ENCODE measurements around the gene GPR82. TPM values are rescaled to one million over a fixed set of nuclear protein-coding genes. Genes with fewer than 3 reads are reported as not detected.
A peak's percentile ranks its signal among the peaks of the same experiment; 100 is the strongest.

Gene GPR82
- total RNA-seq, 1 donor from 2014 or later, result 3.4 TPM

- intact Hi-C loops (cut with DNase I), result no loop called here
Observed at GRCh38 chrX:41750716-41751115, 26.7 kb downstream of the GPR82 start.

GRCh38 chrX:41758401-41758800 lies 34.4 kb downstream of the GPR82 start:
- H3K36me3 ChIP-seq, result no peaks in the 10 kb centered on the region
- intact Hi-C loops (cut with DNase I), result no loop called here
- no peak overlapping the region for H3K27ac ChIP-seq
- no peak overlapping the region for H3K4me3 ChIP-seq
- no peak for DNase-seq
- TF ChIP-seq CTCF (IDR thresholded peaks at IDR 0.05), result no peak
- no peak for ATAC-seq
- H3K9me3 ChIP-seq, result no peaks in the 10 kb centered on the region
- no peaks in the 10 kb centered on the region for H3K27me3 ChIP-seq
- H3K4me1 ChIP-seq, result no peaks in the 10 kb centered on the region

More at GRCh38 chrX:41750716-41751115, 26.7 kb downstream of the GPR82 start:
- H3K4me1 ChIP-seq, result no peaks in the 10 kb centered on the region
- H3K36me3 ChIP-seq, result no peaks in the 10 kb centered on the region
- no peak overlapping the region for H3K27ac ChIP-seq
- no peaks in the 10 kb centered on the region for H3K9me3 ChIP-seq
- H3K27me3 ChIP-seq, result no peaks in the 10 kb centered on the region
- no peak overlapping the region for H3K4me3 ChIP-seq
- TF ChIP-seq CTCF (IDR thresholded peaks at IDR 0.05), result no peak
- DNase-seq, result no peak
- ATAC-seq, result no peak

GRCh38 chrX:41759817-41760216 lies 35.8 kb downstream of the GPR82 start:
- DNase-seq, result no peak
- Histone ChIP-seq H3K27ac (no peak overlapping the region), H3K9me3 (no peaks in the 10 kb centered on the region), H3K27me3 (no peaks in the 10 kb centered on the region), H3K4me1 (no peaks in the 10 kb centered on the region), H3K4me3 (no peak overlapping the region), H3K36me3 (no peaks in the 10 kb centered on the region)
- intact Hi-C loops (cut with DNase I), result no loop called here
- ATAC-seq, result no peak
- peak; percentile 43 for TF ChIP-seq CTCF (IDR thresholded peaks at IDR 0.05)

GRCh38 chrX:41761169-41761568 lies 37.2 kb downstream of the GPR82 start:
- no peak for DNase-seq
- Histone ChIP-seq H3K4me3 (no peak overlapping the region), H3K36me3 (no peaks in the 10 kb centered on the region), H3K27ac (no peak overlapping the region), H3K27me3 (no peaks in the 10 kb centered on the region), H3K9me3 (no peaks in the 10 kb centered on the region), H3K4me1 (no peaks in the 10 kb centered on the region)
- no peak for TF ChIP-seq CTCF (IDR thresholded peaks at IDR 0.05)
- intact Hi-C loops (cut with DNase I), result no loop called here
- no peak for ATAC-seq

GRCh38 chrX:41761702-41762101 lies 37.7 kb downstream of the GPR82 start:
- intact Hi-C loops (cut with DNase I), result no loop called here

More at GRCh38 chrX:41761702-41762101, 37.7 kb downstream of the GPR82 start:
- no peak for ATAC-seq
- H3K27me3 ChIP-seq, result no peaks in the 10 kb centered on the region
- H3K27ac ChIP-seq, result no peak overlapping the region
- TF ChIP-seq CTCF (IDR thresholded peaks at IDR 0.05), result no peak
- no peak for DNase-seq
- H3K9me3 ChIP-seq, result no peaks in the 10 kb centered on the region
- no peaks in the 10 kb centered on the region for H3K4me1 ChIP-seq
- H3K4me3 ChIP-seq, result no peak overlapping the region
- H3K36me3 ChIP-seq, result no peaks in the 10 kb centered on the region

Data from upper lobe of right lung (tissue), 1 donor.